WTC11 (cell line): Measurements from ENCODE around the gene CDK2AP2.

Source experiments
- GABPB1 ChIP-seq: sonication (generic); formaldehyde crosslinking; IDR thresholded peaks from 2 replicates; pipeline ENCODE4 v1.8.1; 2023; ENCODE audit warnings: mild to moderate bottlenecking, missing genetic modification reagents
- SMAD4 ChIP-seq: sonication (generic); formaldehyde crosslinking; IDR thresholded peaks from 2 replicates; pipeline ENCODE4 v1.8.0; 2022; ENCODE audit warnings: mild to moderate bottlenecking, missing genetic modification reagents
- SP1 ChIP-seq: sonication (generic); formaldehyde crosslinking; conservative IDR thresholded peaks from 2 replicates; pipeline ENCODE4 v1.8.1; 2022; ENCODE audit warnings: missing genetic modification reagents
- TF ChIP-seq, protein P1 (sequence below): fragments of 200-600 bp; IDR thresholded peaks from 2 replicates; pipeline ENCODE4 v1.8.0; 2022; ENCODE audit warnings: antibody characterized with exemption
- TF ChIP-seq, protein P2 (sequence below): sonication (generic); formaldehyde crosslinking; IDR thresholded peaks from 2 replicates; pipeline ENCODE4 v1.8.1; 2023; ENCODE audit warnings: mild to moderate bottlenecking, missing genetic modification reagents, moderate library complexity
- TF ChIP-seq, protein P3 (sequence below): sonication (generic); formaldehyde crosslinking; IDR thresholded peaks from 2 replicates; pipeline ENCODE4 v1.8.0; 2022; ENCODE audit warnings: mild to moderate bottlenecking, missing genetic modification reagents
- TF ChIP-seq, protein P4 (sequence below): sonication (generic); formaldehyde crosslinking; conservative IDR thresholded peaks from 2 replicates; pipeline ENCODE4 v1.8.1; 2022; ENCODE audit warnings: mild to moderate bottlenecking, missing genetic modification reagents
- TF ChIP-seq, protein P5 (sequence below): sonication (generic); formaldehyde crosslinking; IDR thresholded peaks from 2 replicates; pipeline ENCODE4 v1.8.1; 2023; ENCODE audit warnings: mild to moderate bottlenecking, missing genetic modification reagents

DNA sequence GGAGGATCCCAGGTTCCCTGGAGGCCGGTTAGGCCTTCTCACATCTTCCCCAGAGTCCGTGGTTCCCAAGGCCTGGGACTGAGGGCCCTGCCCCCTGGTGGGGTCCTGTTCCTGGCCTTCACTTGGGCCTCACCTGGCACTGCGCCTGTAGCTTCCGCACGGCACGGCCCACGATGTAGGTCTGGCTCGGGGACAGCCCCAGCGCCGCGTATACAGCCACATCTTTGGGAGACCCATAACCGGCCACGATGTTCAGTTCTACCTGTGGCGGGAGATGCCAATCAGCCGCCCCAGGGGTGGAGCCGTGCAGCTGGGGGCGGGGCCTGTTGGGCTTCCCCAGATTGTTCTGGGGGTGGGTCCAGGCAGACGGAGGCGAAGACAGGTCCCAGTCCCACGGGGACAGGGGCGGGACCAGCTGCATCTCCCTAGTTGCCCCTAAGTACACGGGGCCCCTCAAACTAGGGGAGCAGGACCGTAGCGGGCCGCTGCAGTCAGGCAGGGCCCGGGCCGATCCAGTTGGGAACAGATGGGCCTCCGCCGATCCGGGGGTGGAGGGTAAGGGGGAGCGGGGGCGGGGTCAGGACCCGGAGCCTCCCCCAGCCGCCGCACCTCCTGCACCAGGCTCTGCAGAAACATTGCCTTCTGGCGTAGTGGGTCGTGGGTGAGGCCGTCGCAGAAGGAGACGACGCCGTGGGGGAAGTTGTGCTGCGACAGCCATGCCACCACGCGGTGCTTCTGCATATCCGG, 15.0 kb downstream of the CDK2AP2 start:
- TF ChIP-seq, protein P1, sequence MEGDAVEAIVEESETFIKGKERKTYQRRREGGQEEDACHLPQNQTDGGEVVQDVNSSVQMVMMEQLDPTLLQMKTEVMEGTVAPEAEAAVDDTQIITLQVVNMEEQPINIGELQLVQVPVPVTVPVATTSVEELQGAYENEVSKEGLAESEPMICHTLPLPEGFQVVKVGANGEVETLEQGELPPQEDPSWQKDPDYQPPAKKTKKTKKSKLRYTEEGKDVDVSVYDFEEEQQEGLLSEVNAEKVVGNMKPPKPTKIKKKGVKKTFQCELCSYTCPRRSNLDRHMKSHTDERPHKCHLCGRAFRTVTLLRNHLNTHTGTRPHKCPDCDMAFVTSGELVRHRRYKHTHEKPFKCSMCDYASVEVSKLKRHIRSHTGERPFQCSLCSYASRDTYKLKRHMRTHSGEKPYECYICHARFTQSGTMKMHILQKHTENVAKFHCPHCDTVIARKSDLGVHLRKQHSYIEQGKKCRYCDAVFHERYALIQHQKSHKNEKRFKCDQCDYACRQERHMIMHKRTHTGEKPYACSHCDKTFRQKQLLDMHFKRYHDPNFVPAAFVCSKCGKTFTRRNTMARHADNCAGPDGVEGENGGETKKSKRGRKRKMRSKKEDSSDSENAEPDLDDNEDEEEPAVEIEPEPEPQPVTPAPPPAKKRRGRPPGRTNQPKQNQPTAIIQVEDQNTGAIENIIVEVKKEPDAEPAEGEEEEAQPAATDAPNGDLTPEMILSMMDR: no peak
- TF ChIP-seq GABPB1: no peak
- TF ChIP-seq, protein P2, sequence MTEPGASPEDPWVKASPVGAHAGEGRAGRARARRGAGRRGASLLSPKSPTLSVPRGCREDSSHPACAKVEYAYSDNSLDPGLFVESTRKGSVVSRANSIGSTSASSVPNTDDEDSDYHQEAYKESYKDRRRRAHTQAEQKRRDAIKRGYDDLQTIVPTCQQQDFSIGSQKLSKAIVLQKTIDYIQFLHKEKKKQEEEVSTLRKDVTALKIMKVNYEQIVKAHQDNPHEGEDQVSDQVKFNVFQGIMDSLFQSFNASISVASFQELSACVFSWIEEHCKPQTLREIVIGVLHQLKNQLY (CRISPR knock-in tag): no peak
- TF ChIP-seq, protein P3, sequence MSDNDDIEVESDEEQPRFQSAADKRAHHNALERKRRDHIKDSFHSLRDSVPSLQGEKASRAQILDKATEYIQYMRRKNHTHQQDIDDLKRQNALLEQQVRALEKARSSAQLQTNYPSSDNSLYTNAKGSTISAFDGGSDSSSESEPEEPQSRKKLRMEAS (CRISPR knock-in tag): no peak
- no peak for TF ChIP-seq SMAD4 (CRISPR knock-in tag)
- no peak for TF ChIP-seq SP1 (CRISPR knock-in tag)
- TF ChIP-seq, protein P4, sequence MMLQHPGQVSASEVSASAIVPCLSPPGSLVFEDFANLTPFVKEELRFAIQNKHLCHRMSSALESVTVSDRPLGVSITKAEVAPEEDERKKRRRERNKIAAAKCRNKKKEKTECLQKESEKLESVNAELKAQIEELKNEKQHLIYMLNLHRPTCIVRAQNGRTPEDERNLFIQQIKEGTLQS (CRISPR knock-in tag): no peak
- TF ChIP-seq, protein P5, sequence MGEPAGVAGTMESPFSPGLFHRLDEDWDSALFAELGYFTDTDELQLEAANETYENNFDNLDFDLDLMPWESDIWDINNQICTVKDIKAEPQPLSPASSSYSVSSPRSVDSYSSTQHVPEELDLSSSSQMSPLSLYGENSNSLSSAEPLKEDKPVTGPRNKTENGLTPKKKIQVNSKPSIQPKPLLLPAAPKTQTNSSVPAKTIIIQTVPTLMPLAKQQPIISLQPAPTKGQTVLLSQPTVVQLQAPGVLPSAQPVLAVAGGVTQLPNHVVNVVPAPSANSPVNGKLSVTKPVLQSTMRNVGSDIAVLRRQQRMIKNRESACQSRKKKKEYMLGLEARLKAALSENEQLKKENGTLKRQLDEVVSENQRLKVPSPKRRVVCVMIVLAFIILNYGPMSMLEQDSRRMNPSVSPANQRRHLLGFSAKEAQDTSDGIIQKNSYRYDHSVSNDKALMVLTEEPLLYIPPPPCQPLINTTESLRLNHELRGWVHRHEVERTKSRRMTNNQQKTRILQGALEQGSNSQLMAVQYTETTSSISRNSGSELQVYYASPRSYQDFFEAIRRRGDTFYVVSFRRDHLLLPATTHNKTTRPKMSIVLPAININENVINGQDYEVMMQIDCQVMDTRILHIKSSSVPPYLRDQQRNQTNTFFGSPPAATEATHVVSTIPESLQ: no peak
